Measurements from ENCODE around the gene OR51Q1. TPM values are rescaled to one million over a fixed set of nuclear protein-coding genes. Genes with fewer than 3 reads are reported as not detected.

OR51Q1 gene
- total RNA-seq, result not detected in 3 replicates

GRCh38 chr11:5421811-5422210 lies at the start of gene OR51Q1:
Gene OR51Q1, plus strand, starts transcription at chr11:5422111. Its CDS starts 90 bp downstream, at chr11:5422201.
- no peak within 1 kb of the TSS for H3K4me3 Mint-ChIP-seq
- no peak within 1 kb of the TSS for H3K27ac Mint-ChIP-seq
- no peak for DNase-seq (ENCODE audit: low spot score in 2 of 2, unreplicated experiment in 2 of 2)
- peaks cover 5% of the 10 kb centered on the region for H3K27me3 Mint-ChIP-seq (ENCODE audit: low read depth)
- TF ChIP-seq CTCF (IDR thresholded peaks at IDR 0.05; ENCODE audit: unreplicated experiment), result no peak
- no peaks in the 10 kb centered on the region for H3K4me1 Mint-ChIP-seq
- H3K9me3 Mint-ChIP-seq, result no peaks in the 10 kb centered on the region
- no peaks in the 10 kb centered on the region for H3K36me3 Mint-ChIP-seq

- TF ChIP-seq CTCF (IDR thresholded peaks at IDR 0.05; ENCODE audit: unreplicated experiment), result peak; percentile 76
- peak; percentile 25 to 41 for DNase-seq (ENCODE audit: low spot score in 2 of 2, unreplicated experiment in 2 of 2)
- no peak overlapping the region for H3K4me3 Mint-ChIP-seq
- H3K4me1 Mint-ChIP-seq, result no peaks in the 10 kb centered on the region
- H3K9me3 Mint-ChIP-seq, result no peaks in the 10 kb centered on the region
- H3K27me3 Mint-ChIP-seq (ENCODE audit: low read depth), result peaks cover 2% of the 10 kb centered on the region
- no peaks in the 10 kb centered on the region for H3K36me3 Mint-ChIP-seq
- H3K27ac Mint-ChIP-seq, result no peak overlapping the region
Observed at GRCh38 chr11:5380740-5381342, 41.1 kb upstream of the OR51Q1 start.

GRCh38 chr11:5383576-5383975 lies 38.3 kb upstream of the OR51Q1 start, which contains the start of gene OR51M1:
Gene OR51M1, plus strand, starts transcription at chr11:5383812. Its CDS starts 5,587 bp downstream, at chr11:5389399.
- Mint-ChIP-seq H3K36me3 (no peaks in the 10 kb centered on the region), H3K9me3 (no peaks in the 10 kb centered on the region), H3K27me3 (ENCODE audit: low read depth) (peaks cover 2% of the 10 kb centered on the region), H3K4me3 (no peak within 1 kb of the TSS), H3K4me1 (no peaks in the 10 kb centered on the region), H3K27ac (no peak within 1 kb of the TSS)
- DNase-seq (ENCODE audit: low spot score in 2 of 2, unreplicated experiment in 2 of 2), result no peak
- no peak for TF ChIP-seq CTCF (IDR thresholded peaks at IDR 0.05; ENCODE audit: unreplicated experiment)

- peaks cover 2% of the 10 kb centered on the region for H3K27me3 Mint-ChIP-seq (ENCODE audit: low read depth)
- H3K27ac Mint-ChIP-seq, result no peak overlapping the region
- H3K9me3 Mint-ChIP-seq, result no peaks in the 10 kb centered on the region
- TF ChIP-seq CTCF (IDR thresholded peaks at IDR 0.05; ENCODE audit: unreplicated experiment), result no peak
- no peaks in the 10 kb centered on the region for H3K36me3 Mint-ChIP-seq
- DNase-seq (ENCODE audit: low spot score in 2 of 2, unreplicated experiment in 2 of 2), result no peak
- no peak overlapping the region for H3K4me3 Mint-ChIP-seq
- H3K4me1 Mint-ChIP-seq, result no peaks in the 10 kb centered on the region
Observed at GRCh38 chr11:5384335-5384734, 37.6 kb upstream of the OR51Q1 start.

DNA sequence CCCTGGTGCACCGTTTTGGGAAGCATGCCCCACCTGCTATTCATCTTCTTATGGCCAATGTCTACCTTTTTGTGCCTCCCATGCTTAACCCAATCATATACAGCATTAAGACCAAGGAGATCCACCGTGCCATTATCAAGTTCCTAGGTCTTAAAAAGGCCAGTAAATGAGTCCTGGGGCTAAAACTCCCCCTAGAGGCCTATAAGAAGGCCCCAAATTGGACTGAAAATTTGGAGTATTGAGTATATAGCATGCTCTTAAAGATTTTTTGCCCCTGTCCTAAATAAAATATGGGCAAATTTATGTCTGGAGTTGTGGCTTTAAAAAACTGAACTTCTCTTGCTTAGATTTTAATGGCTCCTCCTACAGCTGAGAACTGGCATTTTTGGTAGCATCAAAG lies 31.7 kb upstream of the OR51Q1 start:
- H3K27ac Mint-ChIP-seq, result no peak overlapping the region
- TF ChIP-seq CTCF (IDR thresholded peaks at IDR 0.05; ENCODE audit: unreplicated experiment), result no peak
- no peak overlapping the region for H3K4me3 Mint-ChIP-seq
- DNase-seq (ENCODE audit: low spot score in 2 of 2, unreplicated experiment in 2 of 2), result no peak
- H3K9me3 Mint-ChIP-seq, result no peaks in the 10 kb centered on the region
- H3K4me1 Mint-ChIP-seq, result no peaks in the 10 kb centered on the region
- no peaks in the 10 kb centered on the region for H3K27me3 Mint-ChIP-seq (ENCODE audit: low read depth)
- H3K36me3 Mint-ChIP-seq, result no peaks in the 10 kb centered on the region

Data from mesothelial cell of epicardium (in vitro differentiated cells).